GM19023 (cell line): ENCODE data around the gene SLC16A4.
"Not testable (repeated sequence)": the region's sequence is repeated elsewhere in the genome, so short reads cannot be mapped to it uniquely, and the experiment has no call there.

ENCODE experiments used
- ATAC-seq: cut with Tn5 transposase; IDR thresholded peaks from one replicate; pipeline ENCODE4 v1.9.1; 2021; ENCODE audit warnings: mild to moderate bottlenecking, moderate library complexity; ENCODE audit not compliant: unreplicated experiment

The SLC16A4 gene

GRCh38 chr1:110409316-110409715, 18.5 kb upstream of the SLC16A4 start:
- no peak for ATAC-seq

- ATAC-seq, result no peak
Measured at GRCh38 chr1:110408488-110408887, 17.7 kb upstream of the SLC16A4 start.

- peak; percentile 89 for ATAC-seq
Measured at GRCh38 chr1:110407260-110408210, 16.7 kb upstream of the SLC16A4 start, which contains the start of gene LAMTOR5. TSS of gene LAMTOR5 (minus strand) at chr1:110407694. CDS start at chr1:110407620, 74 bp downstream.

- ATAC-seq, result not testable (repeated sequence)
Measured at GRCh38 chr1:110406407-110406806, 15.6 kb upstream of the SLC16A4 start.

- no peak for ATAC-seq
Measured at GRCh38 chr1:110404401-110404800, 13.6 kb upstream of the SLC16A4 start.

- no peak for ATAC-seq
Measured at GRCh38 chr1:110403805-110404204, 13.0 kb upstream of the SLC16A4 start.

- not testable (repeated sequence) for ATAC-seq
Measured at GRCh38 chr1:110396259-110396958, 5.6 kb upstream of the SLC16A4 start.

- ATAC-seq, result no peak
Measured at GRCh38 chr1:110394493-110394820, 3.6 kb upstream of the SLC16A4 start.

GRCh38 chr1:110393691-110394492, 3.1 kb upstream of the SLC16A4 start:
- ATAC-seq, result no peak

- ATAC-seq, result no peak
Measured at GRCh38 chr1:110393286-110393685, 2.5 kb upstream of the SLC16A4 start.

- ATAC-seq, result no peak
Measured at GRCh38 chr1:110390096-110390495, 730 bp downstream of the SLC16A4 start.

- no peak for ATAC-seq
Measured at GRCh38 chr1:110387048-110387754, 3.6 kb downstream of the SLC16A4 start.

- ATAC-seq, result no peak
Measured at GRCh38 chr1:110385369-110385768, 5.5 kb downstream of the SLC16A4 start.

- ATAC-seq, result peak; percentile 64
Measured at GRCh38 chr1:110384581-110385321, 6.1 kb downstream of the SLC16A4 start.

- no peak for ATAC-seq
Measured at GRCh38 chr1:110383251-110383990, 7.4 kb downstream of the SLC16A4 start.

GRCh38 chr1:110380672-110381283, 10.0 kb downstream of the SLC16A4 start:
- ATAC-seq, result no peak

GRCh38 chr1:110375490-110375889, 15.3 kb downstream of the SLC16A4 start:
- ATAC-seq, result no peak

- ATAC-seq, result no peak
Measured at GRCh38 chr1:110370827-110371226, 20.0 kb downstream of the SLC16A4 start.

- no peak for ATAC-seq
Measured at GRCh38 chr1:110364221-110364620, 26.6 kb downstream of the SLC16A4 start.
